ENCODE measurements around the gene PAX8. TPM values are rescaled to one million over a fixed set of nuclear protein-coding genes. Genes with fewer than 3 reads are reported as not detected.
A peak's percentile ranks its signal among the peaks of the same experiment; 100 is the strongest.

PAX8 gene
- total and polyA plus RNA-seq, 2 donors from 2014 or later = 199 to 607 TPM

DNA sequence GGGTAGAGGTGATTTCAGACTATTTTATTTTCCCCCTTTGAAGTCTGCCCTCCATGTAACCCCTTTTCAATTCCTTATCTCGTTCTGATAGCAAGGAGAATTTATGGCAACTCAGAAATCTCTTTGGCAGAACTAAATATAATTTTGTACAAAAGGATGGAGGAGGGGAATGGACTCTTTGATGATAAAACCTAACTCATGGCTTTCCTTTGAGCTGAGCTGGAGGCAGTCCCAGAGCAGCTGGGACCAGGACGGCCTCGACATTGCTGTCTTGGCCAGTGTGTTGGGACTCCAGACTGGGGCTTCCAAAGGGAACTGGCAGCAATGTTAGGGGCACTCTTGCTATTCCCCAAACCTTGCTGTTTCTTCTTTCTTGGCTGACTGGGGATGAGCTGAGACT, 47.7 kb downstream of the PAX8 start:
- no peak for DNase-seq
- Histone ChIP-seq H3K9me3 (ENCODE audit: control insufficient read depth in 2 of 3, insufficient read depth in 1 of 3, low read length in 3 of 3) (no peaks in the 10 kb centered on the region), H3K27ac (ENCODE audit: low read depth in 2 of 2, low read length in 2 of 2) (no peak overlapping the region), H3K36me3 (ENCODE audit: control insufficient read depth in 2 of 3, insufficient read depth in 3 of 3, low read length in 3 of 3) (peaks cover 0 to 32% (median 14%) of the 10 kb centered on the region in 3 donors), H3K27me3 (ENCODE audit: control insufficient read depth, insufficient read depth, low read length) (no peaks in the 10 kb centered on the region), H3K4me1 (ENCODE audit: control insufficient read depth in 2 of 3, insufficient read depth in 2 of 3, low read depth in 1 of 3, low read length in 3 of 3) (peaks cover 0 to 34% (median 16%) of the 10 kb centered on the region in 3 donors), H3K9ac (ENCODE audit: low read length in 3 of 3) (no peak overlapping the region), H3K4me3 (ENCODE audit: low read length in 3 of 3) (no peak overlapping the region)
- intact Hi-C loops (cut with DNase I) = no loop called here
- no peak for FAIRE-seq
- TF ChIP-seq, protein P1, sequence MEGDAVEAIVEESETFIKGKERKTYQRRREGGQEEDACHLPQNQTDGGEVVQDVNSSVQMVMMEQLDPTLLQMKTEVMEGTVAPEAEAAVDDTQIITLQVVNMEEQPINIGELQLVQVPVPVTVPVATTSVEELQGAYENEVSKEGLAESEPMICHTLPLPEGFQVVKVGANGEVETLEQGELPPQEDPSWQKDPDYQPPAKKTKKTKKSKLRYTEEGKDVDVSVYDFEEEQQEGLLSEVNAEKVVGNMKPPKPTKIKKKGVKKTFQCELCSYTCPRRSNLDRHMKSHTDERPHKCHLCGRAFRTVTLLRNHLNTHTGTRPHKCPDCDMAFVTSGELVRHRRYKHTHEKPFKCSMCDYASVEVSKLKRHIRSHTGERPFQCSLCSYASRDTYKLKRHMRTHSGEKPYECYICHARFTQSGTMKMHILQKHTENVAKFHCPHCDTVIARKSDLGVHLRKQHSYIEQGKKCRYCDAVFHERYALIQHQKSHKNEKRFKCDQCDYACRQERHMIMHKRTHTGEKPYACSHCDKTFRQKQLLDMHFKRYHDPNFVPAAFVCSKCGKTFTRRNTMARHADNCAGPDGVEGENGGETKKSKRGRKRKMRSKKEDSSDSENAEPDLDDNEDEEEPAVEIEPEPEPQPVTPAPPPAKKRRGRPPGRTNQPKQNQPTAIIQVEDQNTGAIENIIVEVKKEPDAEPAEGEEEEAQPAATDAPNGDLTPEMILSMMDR (IDR thresholded peaks at IDR 0.05; ENCODE audit: borderline replicate concordance, extremely low read depth, insufficient read depth) = no peak

DNA sequence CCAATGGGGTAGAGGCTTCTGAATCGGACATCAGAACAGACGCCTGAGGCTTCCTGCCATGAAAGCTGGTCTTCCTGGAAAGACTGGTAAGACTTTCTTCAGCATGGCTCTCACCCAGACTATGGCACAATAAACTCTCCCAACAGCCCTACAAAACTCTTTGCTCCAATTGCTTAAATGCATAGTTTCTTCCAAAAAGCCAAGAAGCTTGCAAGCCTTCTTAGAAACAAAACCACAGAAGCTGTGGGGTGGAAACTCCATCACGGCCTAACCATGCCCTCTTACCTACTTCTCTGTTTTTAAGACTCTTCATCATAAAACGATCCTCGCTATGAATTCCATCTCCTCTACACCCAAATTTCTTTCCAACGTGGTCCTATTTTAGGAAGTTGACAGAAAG, 48.2 kb downstream of the PAX8 start:
- Histone ChIP-seq H3K4me1 (ENCODE audit: control insufficient read depth in 2 of 3, insufficient read depth in 2 of 3, low read depth in 1 of 3, low read length in 3 of 3) (peaks cover under 1 to 36% (median 19%) of the 10 kb centered on the region in 3 donors), H3K9me3 (ENCODE audit: control insufficient read depth in 2 of 3, insufficient read depth in 1 of 3, low read length in 3 of 3) (no peaks in the 10 kb centered on the region), H3K36me3 (ENCODE audit: control insufficient read depth in 2 of 3, insufficient read depth in 3 of 3, low read length in 3 of 3) (peaks cover 0 to 32% (median 14%) of the 10 kb centered on the region in 3 donors), H3K4me3 (ENCODE audit: low read length in 3 of 3) (no peak overlapping the region), H3K27ac (ENCODE audit: low read depth in 2 of 2, low read length in 2 of 2) (peak overlapping the region in 1 of 2 donors; percentile 74), H3K27me3 (ENCODE audit: control insufficient read depth, insufficient read depth, low read length) (no peaks in the 10 kb centered on the region), H3K9ac (ENCODE audit: low read length in 3 of 3) (no peak overlapping the region)
- intact Hi-C loops (cut with DNase I) = no loop called here
- TF ChIP-seq, protein P1 (IDR thresholded peaks at IDR 0.05; ENCODE audit: borderline replicate concordance, extremely low read depth, insufficient read depth) = no peak
- DNase-seq (no peak), FAIRE-seq (no peak)

DNA sequence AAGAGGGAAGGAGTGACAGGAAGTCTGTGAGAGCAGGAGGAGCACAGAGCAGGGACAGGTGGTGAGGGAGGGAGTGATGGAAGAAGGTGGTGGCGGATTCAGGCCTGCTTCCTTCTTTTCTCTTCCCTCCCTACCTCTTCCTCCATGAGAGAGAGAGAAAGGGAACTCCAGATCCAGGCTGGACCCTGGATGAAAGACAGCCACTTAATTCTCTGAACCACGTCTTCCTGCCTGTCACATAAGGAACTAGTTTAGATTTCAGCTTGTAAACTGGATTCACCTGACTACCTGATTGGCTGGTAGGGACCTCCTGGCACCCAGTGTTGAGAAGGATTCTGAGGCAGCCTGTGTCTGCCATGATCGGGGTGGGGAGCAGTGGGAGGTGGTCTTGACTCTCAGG, 48.9 kb downstream of the PAX8 start:
- peak overlapping the region in 1 of 3 donors; percentile 15 for H3K9ac ChIP-seq (ENCODE audit: low read length in 3 of 3)

More for the DNA sequence above, 48.9 kb downstream of the PAX8 start:
- intact Hi-C loops (cut with DNase I) = no loop called here
- Histone ChIP-seq H3K36me3 (ENCODE audit: control insufficient read depth in 2 of 3, insufficient read depth in 3 of 3, low read length in 3 of 3) (peaks cover 2 to 34% (median 13%) of the 10 kb centered on the region in 3 donors), H3K9me3 (ENCODE audit: control insufficient read depth in 2 of 3, insufficient read depth in 1 of 3, low read length in 3 of 3) (no peaks in the 10 kb centered on the region), H3K4me3 (ENCODE audit: low read length in 3 of 3) (no peak overlapping the region), H3K27me3 (ENCODE audit: control insufficient read depth, insufficient read depth, low read length) (no peaks in the 10 kb centered on the region), H3K4me1 (ENCODE audit: control insufficient read depth in 2 of 3, insufficient read depth in 2 of 3, low read depth in 1 of 3, low read length in 3 of 3) (peaks cover 8 to 43% (median 26%) of the 10 kb centered on the region in 3 donors), H3K27ac (ENCODE audit: low read depth in 2 of 2, low read length in 2 of 2) (peak overlapping the region; percentile 14 to 74)
- no peak for FAIRE-seq
- TF ChIP-seq, protein P1 (IDR thresholded peaks at IDR 0.05; ENCODE audit: borderline replicate concordance, extremely low read depth, insufficient read depth) = no peak
- no peak for DNase-seq

All from kidney (tissue), 14 donors.